ENCODE measurements around the gene DAAM1.

DAAM1 gene

DNA sequence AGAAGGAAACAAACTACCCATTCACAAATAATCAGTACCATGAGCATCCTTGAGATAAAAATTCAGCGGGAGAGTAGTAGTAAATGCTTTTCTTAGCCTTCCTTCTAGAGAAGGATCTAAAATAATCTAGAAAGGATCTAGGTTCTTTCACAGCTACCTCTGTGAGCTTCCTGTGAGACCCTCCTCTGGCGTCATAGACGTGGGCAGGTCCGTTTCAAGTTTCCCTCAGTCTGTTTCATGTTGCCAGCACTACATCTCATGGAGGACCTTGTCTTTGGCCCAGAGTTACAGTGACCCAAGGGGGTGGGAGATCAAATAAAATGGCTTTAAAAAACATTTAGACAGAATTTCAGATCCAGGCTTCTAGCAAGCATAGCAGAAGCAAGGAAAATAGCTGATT is 13.6 kb downstream of the DAAM1 start:
- no peak for DNase-seq (ENCODE audit: low read depth)
- no peak overlapping the region for H3K4me3 ChIP-seq (ENCODE audit: low read depth, low read length)
- TF ChIP-seq CTCF (conservative IDR thresholded peaks at IDR 0.05; ENCODE audit: low read depth, low read length): no peak

GRCh38 chr14:59204305-59204704 is 15.8 kb downstream of the DAAM1 start:
- TF ChIP-seq CTCF (conservative IDR thresholded peaks at IDR 0.05; ENCODE audit: low read depth, low read length): no peak
- no peak overlapping the region for H3K4me3 ChIP-seq (ENCODE audit: low read depth, low read length)
- DNase-seq (ENCODE audit: low read depth): no peak

DNA sequence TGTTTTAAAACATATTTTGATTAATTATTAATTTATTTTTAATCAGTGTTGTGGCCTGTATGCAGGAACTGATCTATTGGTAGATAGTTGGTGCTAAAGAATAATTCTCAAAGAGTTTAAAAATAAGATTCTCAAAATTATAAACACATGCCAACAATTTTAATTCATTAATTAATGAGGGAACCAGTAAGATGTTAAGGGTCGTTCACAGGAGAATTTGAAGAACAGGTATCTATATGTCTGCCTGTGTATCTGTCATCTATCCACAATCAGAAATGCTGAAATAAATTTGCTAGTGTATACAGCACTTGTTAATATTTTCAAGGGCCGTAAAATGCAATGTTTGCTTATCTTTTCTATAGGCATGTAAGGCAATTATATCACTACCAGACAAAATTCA is 18.4 kb downstream of the DAAM1 start:
- no peak overlapping the region for H3K4me3 ChIP-seq (ENCODE audit: low read depth, low read length)
- no peak for TF ChIP-seq CTCF (conservative IDR thresholded peaks at IDR 0.05; ENCODE audit: low read depth, low read length)
- DNase-seq (ENCODE audit: low read depth): no peak

DNA sequence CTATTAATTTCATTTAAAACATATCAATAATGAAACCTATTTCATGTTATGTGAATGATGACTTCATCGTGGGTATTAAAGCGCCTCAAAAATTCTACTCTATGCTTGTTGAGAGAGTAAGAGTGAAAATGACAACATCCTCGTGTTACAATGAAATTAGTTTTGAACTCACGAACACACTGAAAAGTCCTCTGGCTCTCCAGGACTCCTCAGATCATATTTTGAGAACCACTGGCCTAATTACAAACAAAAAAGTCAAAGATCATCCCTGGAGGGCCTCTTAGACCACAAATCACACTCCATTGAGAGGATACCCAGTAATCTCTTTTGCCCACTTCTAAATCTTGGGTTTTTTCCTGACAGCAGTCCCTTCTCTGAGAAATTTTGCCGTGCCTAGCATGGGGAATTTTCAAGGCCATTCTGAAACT is 19.1 kb downstream of the DAAM1 start:
- DNase-seq (ENCODE audit: low read depth): no peak
- no peak for TF ChIP-seq CTCF (conservative IDR thresholded peaks at IDR 0.05; ENCODE audit: low read depth, low read length)
- H3K4me3 ChIP-seq (ENCODE audit: low read depth, low read length): no peak overlapping the region

DNA sequence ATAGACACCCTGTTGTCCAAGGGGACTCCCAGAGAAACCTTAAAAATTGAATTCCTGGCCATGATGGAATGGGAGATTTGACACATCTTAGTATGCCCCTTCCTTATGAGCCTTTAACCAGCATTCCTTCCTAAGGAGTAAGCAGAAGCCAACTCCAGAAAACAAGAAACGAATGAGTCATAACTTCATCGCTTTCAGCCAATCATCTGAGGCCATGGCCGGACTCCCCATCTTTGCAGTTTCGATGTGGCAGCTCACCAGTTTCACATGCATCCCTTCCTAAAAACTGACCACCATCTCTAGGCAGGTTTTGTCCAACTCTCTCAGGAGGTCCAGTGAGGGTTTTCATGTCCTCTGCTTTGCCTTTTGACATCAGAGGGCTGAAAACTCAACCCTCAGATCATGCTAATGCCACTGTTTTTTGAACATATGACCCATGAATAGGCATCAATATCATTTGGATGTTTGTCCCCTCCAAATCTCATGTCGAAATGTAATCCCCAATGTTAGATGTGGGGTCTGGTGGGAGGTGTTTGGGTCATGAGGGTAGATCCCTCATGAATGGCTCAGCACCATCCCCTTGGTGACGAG is 19.9 kb downstream of the DAAM1 start:
- DNase-seq (ENCODE audit: low read depth): peak; percentile 65
- no peak overlapping the region for H3K4me3 ChIP-seq (ENCODE audit: low read depth, low read length)
- TF ChIP-seq CTCF (conservative IDR thresholded peaks at IDR 0.05; ENCODE audit: low read depth, low read length): no peak

GRCh38 chr14:59208954-59209353 is 20.5 kb downstream of the DAAM1 start:
- H3K4me3 ChIP-seq (ENCODE audit: low read depth, low read length): no peak overlapping the region
- no peak for TF ChIP-seq CTCF (conservative IDR thresholded peaks at IDR 0.05; ENCODE audit: low read depth, low read length)
- no peak for DNase-seq (ENCODE audit: low read depth)

DNA sequence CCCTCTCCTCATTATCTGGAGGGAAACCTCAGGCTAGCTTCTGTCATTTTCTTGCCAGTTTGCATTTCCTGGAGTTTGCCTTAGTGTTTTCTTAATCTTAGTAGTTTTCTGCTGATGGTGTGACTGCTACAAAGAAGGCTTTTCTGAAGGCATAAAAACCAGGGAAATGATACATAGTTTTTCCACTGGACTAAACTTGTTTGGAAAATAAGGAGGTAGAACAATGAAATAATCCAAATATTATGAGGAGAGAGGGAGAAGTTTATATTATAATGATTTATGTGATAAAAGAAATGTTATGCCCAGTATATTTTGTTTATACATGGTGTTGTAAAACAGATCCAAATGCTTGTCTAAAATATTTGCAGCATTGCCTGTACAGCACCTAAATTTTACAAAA is 22.2 kb downstream of the DAAM1 start:
- DNase-seq (ENCODE audit: low read depth): no peak
- no peak overlapping the region for H3K4me3 ChIP-seq (ENCODE audit: low read depth, low read length)
- TF ChIP-seq CTCF (conservative IDR thresholded peaks at IDR 0.05; ENCODE audit: low read depth, low read length): no peak

Data from choroid plexus epithelial cell (primary cell).